IMR-90 (cell line): ENCODE results near the gene FN1. TPM values are rescaled to one million over a fixed set of nuclear protein-coding genes. Genes with fewer than 3 reads are reported as not detected.

Source experiments
- ATAC-seq: fragments of 200-7000 bp; cut with Tn5 transposase; 2 replicates; pipeline ENCODE4 v1.9.1; 2020; ENCODE audit warnings: low read depth, mild to moderate bottlenecking, moderate library complexity
- BruUV-seq: library from RNA; stranded (reverse); fragments of 400-500 nt; replicated peaks from 2 replicates; lab custom pipeline; 2021; lab: Mats Ljungman, UMichigan
- CTCF ChIA-PET: fragments of 300-600 bp; formaldehyde crosslinking; extraction: SDS; loops from one replicate; lab custom pipeline; 2021; ENCODE audit warnings: antibody characterized with exemption; lab: Yijun Ruan, JAX
- POLR2A ChIA-PET: fragments of 300-600 bp; sonication (Branson Sonifier 250); formaldehyde crosslinking; loops from one replicate; lab custom pipeline; 2022; ENCODE audit warnings: antibody characterized with exemption; ENCODE audit not compliant: unreplicated experiment; lab: Charles Lee
- DNase-seq: peaks from one replicate; pipeline ENCODE4 v3.0.0; 2013
- H2AFZ ChIP-seq: replicated peaks from 2 replicates; pipeline ENCODE3; 2013; ENCODE audit warnings: low read length, mild to moderate bottlenecking; ENCODE audit not compliant: poor library complexity
- H2AK5ac ChIP-seq: 2 replicates; pipeline ENCODE4 v1.6.1; 2013; ENCODE audit warnings: low read depth, low read length, inconsistent platforms
- H2AK9ac ChIP-seq: replicated peaks from 2 replicates; pipeline ENCODE3; 2013; ENCODE audit warnings: mild to moderate bottlenecking, low read depth, low read length, moderate library complexity; ENCODE audit not compliant: poor library complexity
- H2BK120ac ChIP-seq: 2 replicates; pipeline ENCODE4 v1.6.1; 2013; ENCODE audit warnings: low read depth, low read length, inconsistent platforms
- H2BK15ac ChIP-seq: 3 replicates; pipeline ENCODE4 v1.6.1; 2013; ENCODE audit warnings: low read depth, low read length, inconsistent platforms
- H2BK20ac ChIP-seq: 2 replicates; pipeline ENCODE4 v1.6.1; 2013; ENCODE audit warnings: low read depth, mild to moderate bottlenecking, inconsistent platforms, low read length, moderate library complexity
- H2BK5ac ChIP-seq: 2 replicates; pipeline ENCODE4 v1.6.1; 2013; ENCODE audit warnings: mild to moderate bottlenecking, low read depth, low read length, inconsistent platforms; ENCODE audit not compliant: poor library complexity, severe bottlenecking
- H3K14ac ChIP-seq: replicated peaks from 2 replicates; pipeline ENCODE4 v1.6.1; 2013; ENCODE audit warnings: low read depth, low read length, inconsistent platforms
- H3K18ac ChIP-seq: 2 replicates; pipeline ENCODE4 v1.6.1; 2013; ENCODE audit warnings: low read depth, low read length, control low read depth
- H3K23ac ChIP-seq: 2 replicates; pipeline ENCODE4 v1.6.1; 2013; ENCODE audit warnings: low read depth, low read length, inconsistent platforms
- H3K27ac ChIP-seq: 2 replicates; pipeline ENCODE4 v1.5.1; 2013; ENCODE audit warnings: mild to moderate bottlenecking, control low read depth, low read length; ENCODE audit not compliant: insufficient read depth
- H3K27me3 ChIP-seq: 2 replicates; pipeline ENCODE4 v1.6.1; 2013; ENCODE audit warnings: low read length; ENCODE audit not compliant: control insufficient read depth, insufficient read depth
- H3K36me3 ChIP-seq: 2 replicates; pipeline ENCODE4 v1.6.1; 2013; ENCODE audit warnings: low read length, mixed read lengths; ENCODE audit not compliant: control insufficient read depth, insufficient read depth
- H3K4ac ChIP-seq: 2 replicates; pipeline ENCODE4 v1.6.1; 2013; ENCODE audit warnings: low read depth, low read length, inconsistent platforms
- H3K4me1 ChIP-seq: 2 replicates; pipeline ENCODE4 v1.6.1; 2013; ENCODE audit warnings: low read length, mixed read lengths; ENCODE audit not compliant: control insufficient read depth, insufficient read depth
- H3K4me2 ChIP-seq: 2 replicates; pipeline ENCODE4 v1.6.1; 2013; ENCODE audit warnings: low read depth, mild to moderate bottlenecking, control low read depth, low read length, moderate library complexity
- H3K4me3 ChIP-seq: 2 replicates; pipeline ENCODE4 v1.5.1; 2013; ENCODE audit warnings: low read depth, mild to moderate bottlenecking, control low read depth, low read length, moderate library complexity; ENCODE audit not compliant: insufficient read depth
- H3K56ac ChIP-seq: 2 replicates; pipeline ENCODE4 v1.6.1; 2013; ENCODE audit warnings: low read length, inconsistent platforms; ENCODE audit not compliant: insufficient read depth; ENCODE audit errors: extremely low read depth
- H3K79me1 ChIP-seq, 2 experiments: 2 replicates each; pipeline ENCODE4 v1.6.1; 2013; ENCODE audit warnings: low read length in 2 of 2, inconsistent platforms in 1 of 2, low read depth in 1 of 2
- H3K9ac ChIP-seq: 2 replicates; pipeline ENCODE4 v1.6.1; 2013; ENCODE audit warnings: low read depth, low read length, control low read depth
- H3K9me1 ChIP-seq: 2 replicates; pipeline ENCODE4 v1.6.1; 2013; ENCODE audit warnings: low read length, inconsistent platforms; ENCODE audit not compliant: insufficient read depth
- H3K9me3 ChIP-seq: 2 replicates; pipeline ENCODE4 v1.6.1; 2013; ENCODE audit warnings: low read length; ENCODE audit not compliant: control insufficient read depth, insufficient read depth
- H4K20me1 ChIP-seq: 2 replicates; pipeline ENCODE4 v1.6.1; 2013; ENCODE audit warnings: low read length, inconsistent platforms; ENCODE audit not compliant: insufficient read depth
- H4K5ac ChIP-seq: 2 replicates; pipeline ENCODE4 v1.6.1; 2013; ENCODE audit warnings: mild to moderate bottlenecking, low read depth, low read length, control low read depth
- H4K8ac ChIP-seq, 2 experiments: 2 replicates each; pipeline ENCODE4 v1.6.1; 2013; ENCODE audit warnings: low read depth in 2 of 2, low read length in 2 of 2, control low read depth in 1 of 2, inconsistent platforms in 1 of 2
- H4K91ac ChIP-seq: 2 replicates; pipeline ENCODE4 v1.6.1; 2013; ENCODE audit warnings: low read depth, low read length, inconsistent platforms; ENCODE audit not compliant: insufficient read depth
- BHLHE40 ChIP-seq: fragments of 150-350 bp; IDR thresholded peaks from 2 replicates; pipeline ENCODE4 v1.6.1; 2016; ENCODE audit warnings: mild to moderate bottlenecking, low read depth, low read length
- CEBPB ChIP-seq: IDR thresholded peaks from 2 replicates; pipeline ENCODE4 v1.6.1; 2012; ENCODE audit warnings: low read depth, low read length, improper control_type of control experiment
- CHD1 ChIP-seq: IDR thresholded peaks from 2 replicates; pipeline ENCODE4 v1.6.1; 2012; ENCODE audit warnings: low read depth, low read length, improper control_type of control experiment
- ELK1 ChIP-seq: fragments of 150-350 bp; IDR thresholded peaks from 2 replicates; pipeline ENCODE4 v1.6.1; 2016; ENCODE audit warnings: low read depth, mild to moderate bottlenecking, low read length, moderate library complexity, borderline replicate concordance
- FOS ChIP-seq: fragments of 150-350 bp; IDR thresholded peaks from 2 replicates; pipeline ENCODE4 v1.6.1; 2016; ENCODE audit warnings: low read depth, low read length
- MAFK ChIP-seq: IDR thresholded peaks from 2 replicates; pipeline ENCODE4 v1.6.1; 2012; ENCODE audit warnings: low read depth, low read length, improper control_type of control experiment
- MAZ ChIP-seq: IDR thresholded peaks from 2 replicates; pipeline ENCODE4 v1.6.1; 2012; ENCODE audit warnings: low read depth, mild to moderate bottlenecking, low read length, improper control_type of control experiment, moderate library complexity, borderline replicate concordance
- MXI1 ChIP-seq: IDR thresholded peaks from 2 replicates; pipeline ENCODE4 v1.6.1; 2012; ENCODE audit warnings: low read depth, mild to moderate bottlenecking, low read length, moderate library complexity, borderline replicate concordance
- NFE2L2 ChIP-seq: fragments of 150-350 bp; IDR thresholded peaks from 2 replicates; pipeline ENCODE4 v1.6.1; 2016; ENCODE audit warnings: low read depth, mild to moderate bottlenecking, low read length
- POLR2A ChIP-seq: IDR thresholded peaks from 2 replicates; pipeline ENCODE4 v1.6.1; 2012; ENCODE audit warnings: mild to moderate bottlenecking, low read depth, low read length
- RAD21 ChIP-seq: IDR thresholded peaks from 2 replicates; pipeline ENCODE4 v1.6.1; 2012; ENCODE audit warnings: low read length, improper control_type of control experiment
- RCOR1 ChIP-seq: IDR thresholded peaks from 2 replicates; pipeline ENCODE4 v1.6.1; 2012; ENCODE audit warnings: mild to moderate bottlenecking, low read length, improper control_type of control experiment; ENCODE audit not compliant: insufficient replicate concordance
- RFX5 ChIP-seq: IDR thresholded peaks from 2 replicates; pipeline ENCODE4 v1.8.0; 2012; ENCODE audit warnings: low read depth, mild to moderate bottlenecking, low read length, moderate library complexity
- SMC3 ChIP-seq: fragments of 150-350 bp; IDR thresholded peaks from 2 replicates; pipeline ENCODE4 v1.6.1; 2016; ENCODE audit warnings: low read depth, mild to moderate bottlenecking, antibody characterized with exemption, low read length, moderate library complexity
- WGBS, 2 experiments: methylation state at CpG; one replicate each; pipeline versions ENCODE4 v1.1.5 to v1.1.7; 2013; ENCODE audit warnings: missing lambda C conversion rate in 2 of 2; ENCODE audit not compliant: insufficient read length in 1 of 2; ENCODE audit errors: extremely low coverage in 2 of 2; 5-methylcytosine and 5-hydroxymethylcytosine counted together
- dilution Hi-C: fragments of 300-500 bp; cut with HindIII; formaldehyde crosslinking; loops from one replicate; pipeline ENCODE4 v1.14.3; 2018; ENCODE audit warnings: low sequenced_read_pairs; ENCODE audit not compliant: unreplicated experiment
- in situ Hi-C: fragments of 300-500 bp; cut with MboI; formaldehyde crosslinking; loops from 3 replicates; pipeline ENCODE4 v1.14.3; 2019; ENCODE audit warnings: low sequenced_read_pairs, inconsistent platforms, mixed read lengths
- intact Hi-C: fragments of 100-400 bp; cut with micrococcal nuclease; formaldehyde crosslinking; loops from 2 replicates; pipeline ENCODE4 v1.10.0; 2022
- polyA plus RNA-seq, 3 experiments: library from polyadenylated mRNA; depleted of rRNA; stranded (reverse); fragments of >200 nt; gene quantifications; 2 replicates each; pipeline ENCODE4 v1.2.3, GENCODE V29; 2012; ENCODE audit warnings: low replicate concordance in 1 of 3
- total RNA-seq: library from RNA; depleted of rRNA; stranded (reverse); fragments of >200 nt; gene quantifications from 2 replicates; pipeline ENCODE4 v1.2.3, GENCODE V29; 2012
- TF ChIP-seq, protein P1 (sequence below): fragments of 150-350 bp; IDR thresholded peaks from 2 replicates; pipeline ENCODE4 v1.6.1; 2017; ENCODE audit warnings: mild to moderate bottlenecking, antibody characterized with exemption, low read length, low read depth
- TF ChIP-seq, protein P2 (sequence below): conservative IDR thresholded peaks from 2 replicates; pipeline ENCODE4 v1.5.1; 2012; ENCODE audit warnings: mild to moderate bottlenecking, low read depth, low read length, improper control_type of control experiment

The FN1 gene
- total and polyA plus RNA-seq, 2 of the 4 experiments (the other 2 are of a cell fraction): 8,243 to 13,004 TPM

DNA sequence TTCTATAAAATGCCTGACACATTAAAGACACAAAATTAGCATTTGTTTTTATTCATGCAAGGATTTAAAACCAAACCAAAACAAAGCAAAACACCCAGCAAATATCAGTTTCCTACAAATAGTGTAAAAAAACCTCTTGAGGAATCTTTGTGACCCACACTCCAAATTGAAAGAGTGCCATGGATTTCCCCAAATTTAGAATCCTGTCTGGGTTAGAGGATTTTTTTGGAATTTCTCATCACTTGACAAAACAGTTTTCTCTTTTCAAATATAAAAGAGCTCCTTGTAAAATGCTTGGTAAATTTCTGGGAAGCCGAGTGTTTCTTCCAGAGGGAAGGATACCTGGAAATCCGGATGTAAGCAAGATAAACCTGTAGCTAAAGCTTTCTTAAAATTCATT lies 1.7 kb upstream of the FN1 start:
- H3K4me3 ChIP-seq: no peak overlapping the region
- in situ Hi-C loops: loop anchor here (10.0 kb wide), 1 partner anchor 477 kb away; no protein-coding TSS in a partner anchor
- peak overlapping the region; percentile 90; the same call in 1 of the 2 replicates for H3K18ac ChIP-seq
- peak overlapping the region; percentile 77 for H3K14ac ChIP-seq
- H4K8ac ChIP-seq: peak overlapping the region in 1 of 2 experiments; percentile 99; a peak in 3 of 4 replicates
- H3K23ac ChIP-seq: peak overlapping the region; percentile 58; the same call in 1 of the 2 replicates
- peaks cover 2% of the 10 kb centered on the region; the same call in 1 of the 2 replicates for H3K4me1 ChIP-seq
- DNase-seq: no peak
- H4K20me1 ChIP-seq: peaks cover 5% of the 10 kb centered on the region
- dilution Hi-C loops: no loop called here
- H4K91ac ChIP-seq: 0 out of 2 replicates have a peak overlapping the region, but pooled peaks have one; percentile 18
- peaks cover 9% of the 10 kb centered on the region for H3K36me3 ChIP-seq
- no peak overlapping the region for H2AK5ac ChIP-seq
- ATAC-seq: no peak
- peaks cover 7 to 20% of the 10 kb centered on the region in 2 experiments for H3K79me1 ChIP-seq
- H4K5ac ChIP-seq: peak overlapping the region; percentile 16; the same call in 1 of the 2 replicates
- peak overlapping the region; percentile 86; the same call in 1 of the 2 replicates for H3K4ac ChIP-seq
- intact Hi-C loops: loop anchor here (1.0 to 5.0 kb wide), 5 partner anchors 100 to 393 kb away; no protein-coding TSS in a partner anchor
- H3K27ac ChIP-seq: peak overlapping the region; percentile 27; the same call in 1 of the 2 replicates
- H3K4me2 ChIP-seq: peak overlapping the region; percentile 92; the same call in 1 of the 2 replicates
- H3K9me1 ChIP-seq: peaks cover 7% of the 10 kb centered on the region
- 0 out of 3 replicates have a peak overlapping the region, but pooled peaks have one; percentile 14 for H2BK15ac ChIP-seq
- CTCF ChIA-PET: no interaction called here
- H2BK5ac ChIP-seq: peak overlapping the region; percentile 86
- H3K9me3 ChIP-seq: no peaks in the 10 kb centered on the region
- no peaks in the 10 kb centered on the region for H3K27me3 ChIP-seq
- no CpG with 5 or more reads among the region's 2 CpGs for WGBS, 2 experiments
- BruUV-seq: no TSS peak
- H2AFZ ChIP-seq: no peak overlapping the region
- TF ChIP-seq, protein P1, sequence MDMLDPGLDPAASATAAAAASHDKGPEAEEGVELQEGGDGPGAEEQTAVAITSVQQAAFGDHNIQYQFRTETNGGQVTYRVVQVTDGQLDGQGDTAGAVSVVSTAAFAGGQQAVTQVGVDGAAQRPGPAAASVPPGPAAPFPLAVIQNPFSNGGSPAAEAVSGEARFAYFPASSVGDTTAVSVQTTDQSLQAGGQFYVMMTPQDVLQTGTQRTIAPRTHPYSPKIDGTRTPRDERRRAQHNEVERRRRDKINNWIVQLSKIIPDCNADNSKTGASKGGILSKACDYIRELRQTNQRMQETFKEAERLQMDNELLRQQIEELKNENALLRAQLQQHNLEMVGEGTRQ: no peak
- TF ChIP-seq MAFK: no peak
- no peak for TF ChIP-seq BHLHE40
- TF ChIP-seq POLR2A: no peak
- TF ChIP-seq CEBPB: no peak
- no peak for TF ChIP-seq SMC3
- TF ChIP-seq NFE2L2: no peak
- no peak for TF ChIP-seq MAZ
- TF ChIP-seq, protein P2, sequence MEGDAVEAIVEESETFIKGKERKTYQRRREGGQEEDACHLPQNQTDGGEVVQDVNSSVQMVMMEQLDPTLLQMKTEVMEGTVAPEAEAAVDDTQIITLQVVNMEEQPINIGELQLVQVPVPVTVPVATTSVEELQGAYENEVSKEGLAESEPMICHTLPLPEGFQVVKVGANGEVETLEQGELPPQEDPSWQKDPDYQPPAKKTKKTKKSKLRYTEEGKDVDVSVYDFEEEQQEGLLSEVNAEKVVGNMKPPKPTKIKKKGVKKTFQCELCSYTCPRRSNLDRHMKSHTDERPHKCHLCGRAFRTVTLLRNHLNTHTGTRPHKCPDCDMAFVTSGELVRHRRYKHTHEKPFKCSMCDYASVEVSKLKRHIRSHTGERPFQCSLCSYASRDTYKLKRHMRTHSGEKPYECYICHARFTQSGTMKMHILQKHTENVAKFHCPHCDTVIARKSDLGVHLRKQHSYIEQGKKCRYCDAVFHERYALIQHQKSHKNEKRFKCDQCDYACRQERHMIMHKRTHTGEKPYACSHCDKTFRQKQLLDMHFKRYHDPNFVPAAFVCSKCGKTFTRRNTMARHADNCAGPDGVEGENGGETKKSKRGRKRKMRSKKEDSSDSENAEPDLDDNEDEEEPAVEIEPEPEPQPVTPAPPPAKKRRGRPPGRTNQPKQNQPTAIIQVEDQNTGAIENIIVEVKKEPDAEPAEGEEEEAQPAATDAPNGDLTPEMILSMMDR: no peak
- TF ChIP-seq RCOR1: no peak
- no peak for TF ChIP-seq MXI1
- no peak for TF ChIP-seq RAD21
- TF ChIP-seq ELK1: no peak
- TF ChIP-seq FOS: no peak
- no peak for TF ChIP-seq RFX5
- TF ChIP-seq CHD1: no peak
- H2AK9ac ChIP-seq: no peak overlapping the region
- peak overlapping the region; percentile 99 for H3K56ac ChIP-seq
- peak overlapping the region; percentile 90 for H2BK120ac ChIP-seq
- H3K9ac ChIP-seq: peak overlapping the region; percentile 97
- POLR2A ChIA-PET: no interaction called here
- H2BK20ac ChIP-seq: no peak overlapping the region
